Adrenal gland (tissue), 5 donors: ENCODE results near the gene ITGB4.

ENCODE experiments used
- CTCF ChIP-seq, 6 experiments: fragments of 450-650 bp in 4 of 6; fragments of 200-600 bp in 2 of 6; sonication (generic) in 1 of 6; IDR thresholded peaks; 1 replicate in 5 of 6; 2 replicates in 1 of 6; pipeline versions ENCODE4 v1.5.1 to v1.8.0; 2016 to 2021; ENCODE audit warnings: antibody characterized with exemption in 6 of 6, mild to moderate bottlenecking in 2 of 6, moderate library complexity in 1 of 6
- POLR2A ChIP-seq, 2 donors: fragments of 450-650 bp; IDR thresholded peaks; one replicate each; pipeline ENCODE4 v1.6.1; 2017; ENCODE audit warnings: antibody characterized with exemption in 2 of 2, mild to moderate bottlenecking in 2 of 2, moderate library complexity in 1 of 2
- donor health status: DM: no; HTN: no; CAD: no.

GRCh38 chr17:75791254-75791653, 70.0 kb downstream of the ITGB4 start:
- no peak for TF ChIP-seq CTCF (IDR thresholded peaks at IDR 0.05)
- no peak for TF ChIP-seq POLR2A (IDR thresholded peaks at IDR 0.05)
